Stimulated activated effector memory CD8-positive, alpha-beta T cell treated with anti-CD3 and anti-CD28 coated beads, Interleukin-12 subunit alpha, Interleukin-12 subunit beta, amount 100 ng/mL, for 72 hours (primary cell): ENCODE data around the gene ZNF322.

Source experiments
- ATAC-seq: fragments of 150-1000 bp; cut with Tn5 transposase; 2 replicates; pipeline ENCODE4 v1.10.0; 2021
- DNase-seq, 2 donors: peaks; one replicate each; pipeline ENCODE4 v3.0.0; 2021 to 2022; ENCODE audit warnings: low spot score in 2 of 2
- H3K27ac Mint-ChIP-seq: one replicate; pipeline ENCODE4 v1.8.0; 2022; ENCODE audit warnings: mild to moderate bottlenecking, mixed read lengths
- H3K36me3 Mint-ChIP-seq: one replicate; pipeline ENCODE4 v1.8.0; 2022; ENCODE audit warnings: mild to moderate bottlenecking, mixed read lengths
- H3K4me1 Mint-ChIP-seq: one replicate; pipeline ENCODE4 v1.8.0; 2022; ENCODE audit warnings: mixed read lengths
- H3K4me3 Mint-ChIP-seq: one replicate; pipeline ENCODE4 v1.8.0; 2022; ENCODE audit warnings: mild to moderate bottlenecking, mixed read lengths
- H3K9me3 Mint-ChIP-seq: one replicate; pipeline ENCODE4 v1.8.0; 2022; ENCODE audit warnings: mixed read lengths

The ZNF322 gene

DNA sequence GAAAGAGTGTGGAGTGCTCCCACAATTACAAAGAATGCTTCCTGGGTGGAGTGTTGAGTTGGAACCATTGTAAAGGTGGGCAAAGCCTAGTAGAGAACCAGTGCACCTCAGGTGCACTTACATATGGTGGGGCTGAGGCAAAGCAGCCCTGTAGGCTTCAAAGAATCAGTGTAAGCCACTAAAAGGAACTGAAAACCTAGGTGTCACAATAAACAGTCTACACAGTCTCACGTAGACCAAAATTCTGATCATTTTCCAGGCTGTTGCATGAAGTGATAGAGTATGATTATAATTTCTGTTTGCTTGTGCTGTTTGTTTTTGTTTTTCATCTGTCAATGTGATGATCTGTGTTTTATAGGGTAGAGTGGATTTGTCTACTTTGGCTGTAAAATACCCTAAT, 60.0 kb downstream of the ZNF322 start:
- DNase-seq (no peak), ATAC-seq (no peak)
- peaks cover 7% of the 10 kb centered on the region for H3K4me1 Mint-ChIP-seq
- H3K4me3 Mint-ChIP-seq, result no peak overlapping the region
- H3K9me3 Mint-ChIP-seq, result no peaks in the 10 kb centered on the region
- H3K36me3 Mint-ChIP-seq, result peaks cover 34% of the 10 kb centered on the region
- no peak overlapping the region for H3K27ac Mint-ChIP-seq

GRCh38 chr6:26599134-26599533, 60.4 kb downstream of the ZNF322 start:
- Mint-ChIP-seq H3K4me3 (no peak overlapping the region), H3K36me3 (peaks cover 37% of the 10 kb centered on the region), H3K9me3 (no peaks in the 10 kb centered on the region), H3K27ac (no peak overlapping the region), H3K4me1 (peaks cover 7% of the 10 kb centered on the region)
- DNase-seq, result no peak
- ATAC-seq, result no peak

- Mint-ChIP-seq H3K27ac (no peak overlapping the region), H3K4me1 (peaks cover 7% of the 10 kb centered on the region), H3K9me3 (no peaks in the 10 kb centered on the region), H3K36me3 (peaks cover 37% of the 10 kb centered on the region), H3K4me3 (no peak overlapping the region)
- DNase-seq, result no peak
- ATAC-seq, result no peak
Observed at GRCh38 chr6:26598267-26598666, 61.3 kb downstream of the ZNF322 start.

DNA sequence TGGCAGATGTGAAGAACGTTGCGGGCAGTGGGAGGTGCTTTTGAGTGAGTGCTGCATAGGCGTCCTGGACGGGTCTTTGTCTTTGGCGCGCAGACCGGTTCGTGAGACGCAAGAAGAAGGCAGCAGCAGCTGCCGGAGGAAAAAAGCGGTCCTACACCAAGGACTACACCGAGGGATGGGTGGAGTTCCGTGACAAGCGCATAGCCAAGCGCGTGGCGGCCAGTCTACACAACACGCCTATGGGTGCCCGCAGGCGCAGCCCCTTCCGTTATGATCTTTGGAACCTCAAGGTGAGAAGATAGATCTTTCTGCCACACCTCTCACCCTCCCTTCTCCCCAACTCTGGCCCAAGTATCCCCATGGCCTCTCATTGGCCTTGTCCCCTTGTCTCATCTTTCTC, 61.7 kb downstream of the ZNF322 start:
- DNase-seq (no peak), ATAC-seq (no peak)
- H3K27ac Mint-ChIP-seq, result no peak overlapping the region
- no peaks in the 10 kb centered on the region for H3K9me3 Mint-ChIP-seq
- peaks cover 37% of the 10 kb centered on the region for H3K36me3 Mint-ChIP-seq
- no peak overlapping the region for H3K4me3 Mint-ChIP-seq
- H3K4me1 Mint-ChIP-seq, result peaks cover 7% of the 10 kb centered on the region

DNA sequence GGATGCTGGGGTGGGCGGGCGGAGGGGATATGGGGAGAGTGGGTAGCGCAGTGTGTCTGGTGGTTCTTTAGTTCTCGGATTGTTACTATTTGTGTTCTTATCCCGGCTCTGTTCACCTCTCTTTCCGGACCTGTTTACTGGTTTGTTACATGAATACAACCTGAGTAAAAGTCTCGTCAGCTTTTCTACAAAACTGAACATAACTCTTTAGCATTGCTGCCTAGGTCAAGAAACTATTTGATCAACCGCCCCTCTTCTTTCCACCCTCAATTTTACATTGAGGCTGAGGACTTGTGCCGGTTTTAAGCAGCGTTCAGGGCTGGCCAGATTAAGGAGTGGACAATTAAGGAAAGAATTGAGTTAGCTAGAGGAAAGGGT, 62.2 kb downstream of the ZNF322 start:
- no peaks in the 10 kb centered on the region for H3K9me3 Mint-ChIP-seq
- no peak overlapping the region for H3K27ac Mint-ChIP-seq
- no peak overlapping the region for H3K4me3 Mint-ChIP-seq
- peaks cover 7% of the 10 kb centered on the region for H3K4me1 Mint-ChIP-seq
- ATAC-seq, result no peak
- H3K36me3 Mint-ChIP-seq, result peaks cover 37% of the 10 kb centered on the region
- DNase-seq, result no peak

DNA sequence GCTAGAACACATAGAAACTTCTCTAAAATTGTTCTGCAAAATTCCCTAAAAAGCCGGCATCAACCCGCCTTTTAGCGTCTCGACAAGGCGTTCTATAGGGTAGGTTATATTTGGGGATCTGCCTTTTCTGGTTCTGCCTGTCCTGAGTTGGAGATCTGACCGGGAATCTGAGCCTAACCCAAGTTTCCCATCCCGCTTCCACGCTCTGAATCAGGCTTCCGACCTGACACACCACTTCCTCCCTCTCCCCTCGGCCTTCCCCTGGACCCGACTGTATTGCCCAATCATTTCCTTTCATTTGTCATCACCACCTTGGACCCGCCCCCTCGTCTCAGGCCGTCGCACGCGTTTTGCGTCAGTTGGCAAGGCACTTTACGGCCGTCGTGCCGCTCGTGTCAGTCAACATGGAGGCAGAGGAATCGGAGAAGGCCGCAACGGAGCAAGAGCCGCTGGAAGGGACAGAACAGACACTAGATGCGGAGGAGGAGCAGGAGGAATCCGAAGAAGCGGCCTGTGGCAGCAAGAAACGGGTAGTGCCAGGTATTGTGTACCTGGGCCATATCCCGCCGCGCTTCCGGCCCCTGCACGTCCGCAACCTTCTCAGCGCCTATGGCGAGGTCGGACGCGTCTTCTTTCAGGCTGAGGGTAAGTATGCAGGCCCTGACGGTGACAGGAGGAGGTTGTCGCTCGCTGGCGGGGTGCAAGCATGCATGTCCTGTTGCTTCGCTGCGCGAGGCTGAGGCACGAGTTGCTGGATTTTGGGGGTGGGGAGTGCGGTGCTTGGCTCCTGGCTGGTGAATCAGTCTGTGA, 62.8 kb downstream of the ZNF322 start, which contains the start of gene ABT1:
TSS of gene ABT1 (plus strand) at position 375 of the 810 bp plus-strand sequence. CDS start at position 405, 30 bp downstream.
- no peaks in the 10 kb centered on the region for H3K9me3 Mint-ChIP-seq
- peaks cover 7% of the 10 kb centered on the region for H3K4me1 Mint-ChIP-seq
- H3K27ac Mint-ChIP-seq, result no peak within 1 kb of the TSS
- ATAC-seq (peak; percentile 88), DNase-seq (peak; percentile 93 to 99)
- no peak within 1 kb of the TSS for H3K4me3 Mint-ChIP-seq
- peaks cover 37% of the 10 kb centered on the region for H3K36me3 Mint-ChIP-seq

- H3K4me1 Mint-ChIP-seq, result peaks cover 5% of the 10 kb centered on the region
- no peak overlapping the region for H3K4me3 Mint-ChIP-seq
- no peaks in the 10 kb centered on the region for H3K9me3 Mint-ChIP-seq
- no peak overlapping the region for H3K27ac Mint-ChIP-seq
- ATAC-seq (peak; percentile 75), DNase-seq (peak; percentile 90 to 94)
- H3K36me3 Mint-ChIP-seq, result peaks cover 35% of the 10 kb centered on the region
Observed at GRCh38 chr6:26595669-26596269, 63.8 kb downstream of the ZNF322 start.

GRCh38 chr6:26594730-26595632, 64.6 kb downstream of the ZNF322 start:
- Mint-ChIP-seq H3K4me1 (no peaks in the 10 kb centered on the region), H3K27ac (no peak overlapping the region), H3K9me3 (no peaks in the 10 kb centered on the region), H3K4me3 (no peak overlapping the region), H3K36me3 (peaks cover 28% of the 10 kb centered on the region)
- DNase-seq, result peak in 1 of 2 donors; percentile 70
- no peak for ATAC-seq

DNA sequence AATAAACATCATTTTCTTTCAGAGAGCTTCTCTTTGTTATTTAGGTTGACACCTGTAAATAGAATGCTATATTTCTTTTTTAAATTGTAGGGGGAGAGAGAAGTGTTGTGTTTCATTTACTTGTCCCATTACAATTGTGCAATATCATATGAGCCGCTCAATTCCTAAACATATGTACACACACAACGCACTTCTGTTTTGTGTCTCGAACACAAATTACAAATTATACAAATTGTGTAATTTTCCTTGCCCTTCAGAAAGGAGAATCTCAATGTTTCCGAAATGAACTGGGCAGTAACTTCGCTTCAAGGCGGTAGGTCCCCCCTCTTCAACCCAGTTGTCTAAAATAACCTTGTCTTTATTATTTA, 65.4 kb downstream of the ZNF322 start:
- ATAC-seq (no peak), DNase-seq (no peak)
- Mint-ChIP-seq H3K4me3 (no peak overlapping the region), H3K9me3 (no peaks in the 10 kb centered on the region), H3K27ac (no peak overlapping the region), H3K36me3 (peaks cover 20% of the 10 kb centered on the region), H3K4me1 (no peaks in the 10 kb centered on the region)

GRCh38 chr6:26593278-26594130, 66.0 kb downstream of the ZNF322 start:
- H3K4me1 Mint-ChIP-seq, result no peaks in the 10 kb centered on the region
- no peak for ATAC-seq

DNA sequence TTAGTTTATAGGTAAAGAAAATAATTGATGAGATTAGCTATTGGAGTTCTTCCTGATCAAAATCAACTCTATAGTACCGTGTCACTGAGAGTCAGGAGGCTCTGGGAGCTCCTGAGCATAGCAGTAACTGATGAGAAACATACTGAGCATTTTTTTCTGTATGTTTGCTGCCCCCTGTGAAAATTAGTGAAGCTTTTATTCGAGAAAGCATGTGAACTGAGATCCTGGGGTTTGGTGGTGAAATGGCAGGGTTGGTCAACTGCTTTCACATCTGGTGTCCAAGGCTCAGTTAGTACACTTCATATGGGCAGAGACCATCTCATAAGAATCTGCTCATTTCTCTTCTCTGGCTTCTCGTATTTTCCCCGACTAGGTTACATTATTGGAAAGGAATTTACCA, 66.9 kb downstream of the ZNF322 start:
- H3K9me3 Mint-ChIP-seq, result no peaks in the 10 kb centered on the region
- H3K4me3 Mint-ChIP-seq, result no peak overlapping the region
- no peaks in the 10 kb centered on the region for H3K4me1 Mint-ChIP-seq
- peaks cover 7% of the 10 kb centered on the region for H3K36me3 Mint-ChIP-seq
- no peak overlapping the region for H3K27ac Mint-ChIP-seq
- ATAC-seq (no peak), DNase-seq (no peak)

More at GRCh38 chr6:26593278-26594130, 66.0 kb downstream of the ZNF322 start:
- Mint-ChIP-seq H3K27ac (no peak overlapping the region), H3K4me3 (no peak overlapping the region), H3K9me3 (no peaks in the 10 kb centered on the region), H3K36me3 (peaks cover 13% of the 10 kb centered on the region)
- no peak for DNase-seq

GRCh38 chr6:26588965-26589364, 70.6 kb downstream of the ZNF322 start:
- no peaks in the 10 kb centered on the region for H3K4me1 Mint-ChIP-seq
- H3K27ac Mint-ChIP-seq, result no peak overlapping the region
- DNase-seq (no peak), ATAC-seq (no peak)
- H3K9me3 Mint-ChIP-seq, result no peaks in the 10 kb centered on the region
- H3K36me3 Mint-ChIP-seq, result no peaks in the 10 kb centered on the region
- H3K4me3 Mint-ChIP-seq, result no peak overlapping the region
